GM23338 (cell line): ENCODE results near the gene QRICH1. TPM values are rescaled to one million over a fixed set of nuclear protein-coding genes. Genes with fewer than 3 reads are reported as not detected.

Experiments used
- ATAC-seq: fragments of 200-7000 bp; cut with Tn5 transposase; 3 replicates; pipeline ENCODE4 v1.9.1; 2020
- DNase-seq: peaks from one replicate; pipeline ENCODE4 v3.0.0-alpha.2; 2015; ENCODE audit warnings: low spot score
- H2AFZ ChIP-seq: fragments of 200-600 bp; sonication (generic); 2 replicates; pipeline ENCODE4 v1.8.0; 2016; ENCODE audit warnings: antibody characterized with exemption, mild to moderate bottlenecking, moderate library complexity
- H3F3A ChIP-seq: fragments of 200-600 bp; sonication (generic); replicated peaks from 2 replicates; pipeline ENCODE4 v1.8.0; 2017; ENCODE audit warnings: antibody characterized with exemption, mixed run types, low read depth
- H3K27ac ChIP-seq: fragments of 200-600 bp; sonication (generic); 2 replicates; pipeline ENCODE4 v1.6.1; 2016; ENCODE audit warnings: low read depth
- H3K27me3 ChIP-seq: fragments of 200-600 bp; sonication (generic); 2 replicates; pipeline ENCODE4 v1.8.0; 2016; ENCODE audit warnings: mild to moderate bottlenecking, mixed run types, moderate library complexity; ENCODE audit not compliant: insufficient read depth
- H3K36me3 ChIP-seq: fragments of 200-600 bp; sonication (generic); 2 replicates; pipeline ENCODE4 v1.8.0; 2016; ENCODE audit warnings: mild to moderate bottlenecking; ENCODE audit not compliant: insufficient read depth
- H3K4me1 ChIP-seq: fragments of 200-600 bp; sonication (generic); 2 replicates; pipeline ENCODE4 v1.8.0; 2016; ENCODE audit warnings: mild to moderate bottlenecking, moderate library complexity; ENCODE audit not compliant: insufficient read depth
- H3K4me2 ChIP-seq: fragments of 200-600 bp; sonication (generic); 2 replicates; pipeline ENCODE4 v1.7.1; 2017; ENCODE audit warnings: mixed run types
- H3K4me3 ChIP-seq: fragments of 200-600 bp; sonication (generic); 2 replicates; pipeline ENCODE4 v1.6.1; 2016; ENCODE audit warnings: mixed run types
- H3K79me2 ChIP-seq: fragments of 200-600 bp; sonication (generic); replicated peaks from 2 replicates; pipeline ENCODE4 v1.8.0; 2017; ENCODE audit warnings: mild to moderate bottlenecking; ENCODE audit not compliant: insufficient read depth
- H3K9me2 ChIP-seq: fragments of 200-600 bp; sonication (generic); 2 replicates; pipeline ENCODE4 v1.8.0; 2017; ENCODE audit not compliant: insufficient read depth
- H4K20me1 ChIP-seq: fragments of 200-600 bp; sonication (generic); replicated peaks from 2 replicates; pipeline ENCODE4 v1.8.0; 2017; ENCODE audit warnings: mild to moderate bottlenecking; ENCODE audit not compliant: insufficient read depth
- H3K27ac Mint-ChIP-seq: 2 replicates; pipeline ENCODE4 v1.8.0; 2020; ENCODE audit warnings: inconsistent platforms, mild to moderate bottlenecking, moderate library complexity, mixed read lengths
- H3K27me3 Mint-ChIP-seq: 3 replicates; pipeline ENCODE4 v1.8.0; 2022; ENCODE audit warnings: low read depth, mild to moderate bottlenecking, moderate library complexity, mixed read lengths, inconsistent platforms; ENCODE audit not compliant: insufficient read depth, poor library complexity
- H3K36me3 Mint-ChIP-seq: 3 replicates; pipeline ENCODE4 v1.8.0; 2021; ENCODE audit warnings: low read depth, mild to moderate bottlenecking, inconsistent platforms, moderate library complexity, mixed read lengths
- H3K4me1 Mint-ChIP-seq: 3 replicates; pipeline ENCODE4 v1.8.0; 2020; ENCODE audit warnings: mild to moderate bottlenecking, inconsistent platforms, mixed read lengths
- H3K4me3 Mint-ChIP-seq: 3 replicates; pipeline ENCODE4 v1.8.0; 2021; ENCODE audit warnings: moderate library complexity, mild to moderate bottlenecking, inconsistent platforms, mixed read lengths
- H3K9me3 Mint-ChIP-seq: 3 replicates; pipeline ENCODE4 v1.8.0; 2020; ENCODE audit warnings: moderate library complexity, mild to moderate bottlenecking, inconsistent platforms, mixed read lengths
- EZH2phosphoT487 ChIP-seq: fragments of 200-600 bp; sonication (generic); IDR thresholded peaks from one replicate; pipeline ENCODE4 v1.8.1; 2018; ENCODE audit warnings: antibody characterized with exemption; ENCODE audit not compliant: unreplicated experiment
- JUNB ChIP-seq: IDR thresholded peaks from one replicate; pipeline ENCODE4 v1.6.1; 2016; ENCODE audit warnings: antibody characterized with exemption; ENCODE audit not compliant: unreplicated experiment
- POLR2AphosphoS5 ChIP-seq: IDR thresholded peaks from 2 replicates; pipeline ENCODE4 v1.6.1; 2016; ENCODE audit warnings: antibody characterized with exemption, low read depth
- ZNF114 ChIP-seq: fragments of 250-450 bp; sonication (Bioruptor Pico); IDR thresholded peaks from 2 replicates; pipeline ENCODE4 v1.5.0; 2020; ENCODE audit warnings: mild to moderate bottlenecking, moderate library complexity
- polyA plus RNA-seq: library from polyadenylated mRNA; unstranded; fragments of >200 nt; fragmentation: Nextera tagmentation; extraction: Ambion mirVana; gene quantifications from 2 replicates; pipeline ENCODE4 v1.2.1, GENCODE V29; 2016
- total RNA-seq: library from RNA; depleted of rRNA; stranded (reverse); fragments of >200 nt; shearing (Covaris generic); gene quantifications from 2 replicates; pipeline ENCODE4 v1.2.3, GENCODE V29; 2014
- TF ChIP-seq, protein P1 (sequence below): IDR thresholded peaks from 2 replicates; pipeline ENCODE4 v1.6.1; 2016; ENCODE audit warnings: antibody characterized with exemption
- TF ChIP-seq, protein P2 (sequence below): fragments of 250-450 bp; sonication (Bioruptor Pico); IDR thresholded peaks from 2 replicates; pipeline ENCODE4 v1.5.0; 2020; ENCODE audit warnings: mild to moderate bottlenecking, moderate library complexity

Gene QRICH1
- total and polyA plus RNA-seq, 2 experiments from 2014 or later: 66.9 to 149 TPM

DNA sequence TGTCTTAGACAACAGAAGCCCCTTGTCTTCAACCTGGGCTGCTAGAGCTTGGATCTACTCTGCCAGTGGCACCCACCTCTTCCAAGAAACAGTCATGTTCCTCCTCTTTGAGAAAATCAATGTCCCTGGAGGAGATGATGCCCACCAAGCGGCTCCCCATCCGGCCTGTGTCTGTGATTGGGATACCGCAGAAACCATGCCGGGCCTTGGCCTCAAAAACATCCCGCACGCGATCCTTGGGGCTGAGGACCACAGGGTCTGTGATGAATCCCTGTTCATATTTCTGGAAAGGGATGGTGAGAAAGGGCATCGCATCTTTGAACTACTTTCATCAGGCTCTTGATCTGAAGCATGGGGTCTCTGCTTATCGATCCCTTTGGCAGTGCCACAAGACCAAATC lies 66.2 kb downstream of the QRICH1 start (continued):
- TF ChIP-seq, protein P1, sequence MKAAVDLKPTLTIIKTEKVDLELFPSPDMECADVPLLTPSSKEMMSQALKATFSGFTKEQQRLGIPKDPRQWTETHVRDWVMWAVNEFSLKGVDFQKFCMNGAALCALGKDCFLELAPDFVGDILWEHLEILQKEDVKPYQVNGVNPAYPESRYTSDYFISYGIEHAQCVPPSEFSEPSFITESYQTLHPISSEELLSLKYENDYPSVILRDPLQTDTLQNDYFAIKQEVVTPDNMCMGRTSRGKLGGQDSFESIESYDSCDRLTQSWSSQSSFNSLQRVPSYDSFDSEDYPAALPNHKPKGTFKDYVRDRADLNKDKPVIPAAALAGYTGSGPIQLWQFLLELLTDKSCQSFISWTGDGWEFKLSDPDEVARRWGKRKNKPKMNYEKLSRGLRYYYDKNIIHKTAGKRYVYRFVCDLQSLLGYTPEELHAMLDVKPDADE: no peak
- TF ChIP-seq, protein P2, sequence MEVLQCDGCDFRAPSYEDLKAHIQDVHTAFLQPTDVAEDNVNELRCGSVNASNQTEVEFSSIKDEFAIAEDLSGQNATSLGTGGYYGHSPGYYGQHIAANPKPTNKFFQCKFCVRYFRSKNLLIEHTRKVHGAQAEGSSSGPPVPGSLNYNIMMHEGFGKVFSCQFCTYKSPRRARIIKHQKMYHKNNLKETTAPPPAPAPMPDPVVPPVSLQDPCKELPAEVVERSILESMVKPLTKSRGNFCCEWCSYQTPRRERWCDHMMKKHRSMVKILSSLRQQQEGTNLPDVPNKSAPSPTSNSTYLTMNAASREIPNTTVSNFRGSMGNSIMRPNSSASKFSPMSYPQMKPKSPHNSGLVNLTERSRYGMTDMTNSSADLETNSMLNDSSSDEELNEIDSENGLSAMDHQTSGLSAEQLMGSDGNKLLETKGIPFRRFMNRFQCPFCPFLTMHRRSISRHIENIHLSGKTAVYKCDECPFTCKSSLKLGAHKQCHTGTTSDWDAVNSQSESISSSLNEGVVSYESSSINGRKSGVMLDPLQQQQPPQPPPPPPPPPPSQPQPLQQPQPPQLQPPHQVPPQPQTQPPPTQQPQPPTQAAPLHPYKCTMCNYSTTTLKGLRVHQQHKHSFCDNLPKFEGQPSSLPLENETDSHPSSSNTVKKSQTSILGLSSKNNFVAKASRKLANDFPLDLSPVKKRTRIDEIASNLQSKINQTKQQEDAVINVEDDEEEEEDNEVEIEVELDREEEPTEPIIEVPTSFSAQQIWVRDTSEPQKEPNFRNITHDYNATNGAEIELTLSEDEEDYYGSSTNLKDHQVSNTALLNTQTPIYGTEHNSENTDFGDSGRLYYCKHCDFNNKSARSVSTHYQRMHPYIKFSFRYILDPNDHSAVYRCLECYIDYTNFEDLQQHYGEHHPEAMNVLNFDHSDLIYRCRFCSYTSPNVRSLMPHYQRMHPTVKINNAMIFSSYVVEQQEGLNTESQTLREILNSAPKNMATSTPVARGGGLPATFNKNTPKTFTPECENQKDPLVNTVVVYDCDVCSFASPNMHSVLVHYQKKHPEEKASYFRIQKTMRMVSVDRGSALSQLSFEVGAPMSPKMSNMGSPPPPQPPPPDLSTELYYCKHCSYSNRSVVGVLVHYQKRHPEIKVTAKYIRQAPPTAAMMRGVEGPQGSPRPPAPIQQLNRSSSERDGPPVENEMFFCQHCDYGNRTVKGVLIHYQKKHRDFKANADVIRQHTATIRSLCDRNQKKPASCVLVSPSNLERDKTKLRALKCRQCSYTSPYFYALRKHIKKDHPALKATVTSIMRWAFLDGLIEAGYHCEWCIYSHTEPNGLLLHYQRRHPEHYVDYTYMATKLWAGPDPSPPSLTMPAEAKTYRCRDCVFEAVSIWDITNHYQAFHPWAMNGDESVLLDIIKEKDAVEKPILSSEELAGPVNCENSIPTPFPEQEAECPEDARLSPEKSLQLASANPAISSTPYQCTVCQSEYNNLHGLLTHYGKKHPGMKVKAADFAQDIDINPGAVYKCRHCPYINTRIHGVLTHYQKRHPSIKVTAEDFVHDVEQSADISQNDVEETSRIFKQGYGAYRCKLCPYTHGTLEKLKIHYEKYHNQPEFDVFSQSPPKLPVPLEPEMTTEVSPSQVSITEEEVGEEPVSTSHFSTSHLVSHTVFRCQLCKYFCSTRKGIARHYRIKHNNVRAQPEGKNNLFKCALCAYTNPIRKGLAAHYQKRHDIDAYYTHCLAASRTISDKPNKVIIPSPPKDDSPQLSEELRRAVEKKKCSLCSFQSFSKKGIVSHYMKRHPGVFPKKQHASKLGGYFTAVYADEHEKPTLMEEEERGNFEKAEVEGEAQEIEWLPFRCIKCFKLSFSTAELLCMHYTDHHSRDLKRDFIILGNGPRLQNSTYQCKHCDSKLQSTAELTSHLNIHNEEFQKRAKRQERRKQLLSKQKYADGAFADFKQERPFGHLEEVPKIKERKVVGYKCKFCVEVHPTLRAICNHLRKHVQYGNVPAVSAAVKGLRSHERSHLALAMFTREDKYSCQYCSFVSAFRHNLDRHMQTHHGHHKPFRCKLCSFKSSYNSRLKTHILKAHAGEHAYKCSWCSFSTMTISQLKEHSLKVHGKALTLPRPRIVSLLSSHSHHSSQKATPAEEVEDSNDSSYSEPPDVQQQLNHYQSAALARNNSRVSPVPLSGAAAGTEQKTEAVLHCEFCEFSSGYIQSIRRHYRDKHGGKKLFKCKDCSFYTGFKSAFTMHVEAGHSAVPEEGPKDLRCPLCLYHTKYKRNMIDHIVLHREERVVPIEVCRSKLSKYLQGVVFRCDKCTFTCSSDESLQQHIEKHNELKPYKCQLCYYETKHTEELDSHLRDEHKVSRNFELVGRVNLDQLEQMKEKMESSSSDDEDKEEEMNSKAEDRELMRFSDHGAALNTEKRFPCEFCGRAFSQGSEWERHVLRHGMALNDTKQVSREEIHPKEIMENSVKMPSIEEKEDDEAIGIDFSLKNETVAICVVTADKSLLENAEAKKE (CRISPR knock-in tag): no peak
- TF ChIP-seq JUNB (no peak), EZH2phosphoT487 (no peak)

DNA sequence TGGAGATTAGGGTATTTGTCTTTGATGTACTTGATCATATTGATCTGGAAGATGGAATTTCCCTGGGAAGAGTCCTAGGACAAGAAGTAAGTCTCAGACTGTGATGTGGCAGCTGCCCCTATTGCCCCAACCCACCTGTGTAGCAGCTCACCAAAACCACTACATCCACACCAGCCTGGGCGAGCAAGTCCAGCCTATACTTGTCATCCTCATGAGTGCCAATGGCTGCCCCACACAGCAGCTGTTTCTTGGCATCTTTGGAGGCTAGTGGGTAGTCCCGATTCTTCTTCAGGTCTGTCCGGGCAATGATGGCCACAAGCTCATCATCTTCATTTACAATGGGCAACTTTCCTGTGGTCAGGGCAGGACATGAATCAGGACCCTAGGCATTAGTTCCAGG lies 67.3 kb downstream of the QRICH1 start:
- DNase-seq (no peak), ATAC-seq (no peak)
- H3K27ac ChIP-seq: no peak overlapping the region
- no peak overlapping the region for H3K4me2 ChIP-seq
- TF ChIP-seq ZNF114 (CRISPR knock-in tag) (no peak), POLR2AphosphoS5 (0 out of 2 replicates have a peak, but pooled peaks have one; percentile 12)
- Mint-ChIP-seq H3K36me3 (peaks cover 84% of the 10 kb centered on the region), H3K27me3 (peaks cover 35% of the 10 kb centered on the region), H3K9me3 (no peaks in the 10 kb centered on the region; the same call in 1 of the 3 replicates), H3K4me3 (no peak overlapping the region), H3K27ac (no peak overlapping the region), H3K4me1 (peaks cover 28% of the 10 kb centered on the region)
- peaks cover 16% of the 10 kb centered on the region; the same call in 1 of the 2 replicates for H3K4me1 ChIP-seq
- no peaks in the 10 kb centered on the region for H3K9me2 ChIP-seq
- no peak overlapping the region for H2AFZ ChIP-seq
- peaks cover 44% of the 10 kb centered on the region for H3K36me3 ChIP-seq
- H3K4me3 ChIP-seq: no peak overlapping the region
- no peaks in the 10 kb centered on the region for H3K27me3 ChIP-seq
- peaks cover 53% of the 10 kb centered on the region for H3F3A ChIP-seq
- H3K79me2 ChIP-seq: peaks cover 32% of the 10 kb centered on the region
- H4K20me1 ChIP-seq: peaks cover 25% of the 10 kb centered on the region
